Mucosa of stomach (tissue), 1 donor: ENCODE measurements around the gene USP25.

Experiments used
- H3K27me3 ChIP-seq: one replicate; pipeline ENCODE4 v1.7.0; 2013; ENCODE audit warnings: mild to moderate bottlenecking, low read length; ENCODE audit not compliant: control insufficient read depth, insufficient read depth
- H3K36me3 ChIP-seq: one replicate; pipeline ENCODE4 v1.7.0; 2013; ENCODE audit warnings: low read length; ENCODE audit not compliant: control insufficient read depth, insufficient read depth
- H3K4me1 ChIP-seq: one replicate; pipeline ENCODE4 v1.7.0; 2013; ENCODE audit warnings: mild to moderate bottlenecking, low read length; ENCODE audit not compliant: control insufficient read depth, insufficient read depth
- H3K4me3 ChIP-seq: one replicate; pipeline ENCODE4 v1.7.0; 2013; ENCODE audit warnings: low read length
- H3K9ac ChIP-seq: one replicate; pipeline ENCODE4 v1.7.0; 2013; ENCODE audit warnings: mild to moderate bottlenecking, low read length, moderate library complexity
- H3K9me3 ChIP-seq: one replicate; pipeline ENCODE4 v1.7.0; 2013; ENCODE audit warnings: mild to moderate bottlenecking, low read length, moderate library complexity; ENCODE audit not compliant: control insufficient read depth
- donor health status: Pancreatic carcinoma.

USP25 gene

DNA sequence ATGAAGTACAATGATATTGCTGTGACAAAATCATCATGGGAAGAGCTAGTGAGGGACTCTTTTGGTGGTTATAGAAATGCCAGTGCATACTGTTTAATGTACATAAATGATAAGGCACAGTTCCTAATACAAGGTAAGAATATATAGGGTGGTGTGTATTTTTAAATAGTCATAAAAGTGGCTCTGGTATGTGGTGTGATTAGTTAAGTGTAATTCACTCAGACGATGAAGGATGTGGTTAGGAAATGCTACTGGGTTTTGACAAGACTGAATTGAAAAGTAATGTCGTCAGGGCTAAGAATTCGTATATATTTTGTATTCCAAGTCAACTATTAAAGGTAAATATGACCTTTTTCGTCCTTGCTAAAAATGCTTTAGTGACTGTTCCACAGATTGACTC, 101.7 kb downstream of the USP25 start:
- Histone ChIP-seq H3K4me1 (no peaks in the 10 kb centered on the region), H3K27me3 (no peaks in the 10 kb centered on the region), H3K9me3 (no peaks in the 10 kb centered on the region), H3K9ac (no peak overlapping the region), H3K4me3 (no peak overlapping the region), H3K36me3 (no peaks in the 10 kb centered on the region)

DNA sequence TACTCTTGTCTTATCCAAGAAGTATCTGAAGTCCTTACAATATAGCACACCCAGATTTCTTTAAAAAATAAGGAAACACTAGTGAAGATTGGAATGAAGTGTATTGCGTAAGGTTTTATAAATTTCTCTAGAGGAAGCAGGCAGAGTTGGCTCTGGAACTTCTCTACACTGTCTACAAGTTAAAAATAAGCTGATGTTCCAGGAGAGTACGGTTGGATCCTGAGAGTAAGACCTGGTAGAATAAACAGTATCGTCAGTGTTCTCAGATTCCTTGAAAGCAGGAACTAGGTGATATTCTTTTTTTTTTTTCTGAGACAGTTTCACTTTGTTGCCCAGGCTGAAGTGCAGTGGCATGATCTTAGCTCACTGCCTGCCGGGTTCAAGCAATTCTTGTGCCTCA, 107.9 kb downstream of the USP25 start:
- no peak overlapping the region for H3K9ac ChIP-seq
- H3K9me3 ChIP-seq = no peaks in the 10 kb centered on the region
- no peaks in the 10 kb centered on the region for H3K4me1 ChIP-seq
- H3K36me3 ChIP-seq = no peaks in the 10 kb centered on the region
- H3K27me3 ChIP-seq = no peaks in the 10 kb centered on the region
- no peak overlapping the region for H3K4me3 ChIP-seq

DNA sequence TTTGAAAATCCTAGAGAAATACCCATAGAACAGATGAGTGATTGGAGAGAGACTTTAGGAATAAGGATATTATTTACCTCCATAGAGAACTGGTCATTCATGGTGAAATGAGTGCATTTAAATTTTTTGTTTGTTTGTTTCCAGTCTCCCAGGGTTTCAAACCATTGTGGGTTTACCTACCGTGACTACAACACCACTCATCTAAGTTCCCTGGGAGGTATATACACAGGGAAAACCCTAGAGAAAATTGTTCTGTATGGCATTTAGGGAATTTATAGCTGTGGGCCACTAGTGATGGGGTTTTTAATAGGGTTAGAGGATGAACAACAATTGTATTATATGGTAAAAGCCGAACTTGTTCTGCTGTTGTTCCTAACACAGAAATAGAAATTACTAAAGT, 109.2 kb downstream of the USP25 start:
- Histone ChIP-seq H3K9me3 (no peaks in the 10 kb centered on the region), H3K36me3 (no peaks in the 10 kb centered on the region), H3K4me1 (no peaks in the 10 kb centered on the region), H3K9ac (no peak overlapping the region), H3K27me3 (no peaks in the 10 kb centered on the region), H3K4me3 (no peak overlapping the region)

DNA sequence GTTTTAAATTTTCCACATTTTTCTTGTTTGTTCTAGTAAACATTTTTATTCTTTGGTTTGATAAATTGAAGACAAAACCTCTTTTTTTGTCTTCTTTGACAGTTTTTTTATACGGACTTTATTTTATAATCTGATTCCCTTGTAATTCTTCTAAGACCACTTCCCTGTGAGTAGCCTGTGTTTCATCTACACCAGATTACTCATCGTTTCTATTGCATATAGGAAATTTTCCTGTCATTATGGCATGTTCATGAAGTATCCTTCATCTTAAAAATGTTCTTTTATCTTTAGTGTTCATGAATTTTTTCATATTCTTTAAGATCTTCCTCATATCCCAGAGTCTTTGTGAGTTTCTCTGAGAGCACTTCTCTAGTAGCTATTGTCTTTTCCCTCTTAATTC, 109.8 kb downstream of the USP25 start:
- Histone ChIP-seq H3K9ac (no peak overlapping the region), H3K4me3 (no peak overlapping the region), H3K27me3 (no peaks in the 10 kb centered on the region), H3K4me1 (no peaks in the 10 kb centered on the region), H3K36me3 (no peaks in the 10 kb centered on the region), H3K9me3 (no peaks in the 10 kb centered on the region)

DNA sequence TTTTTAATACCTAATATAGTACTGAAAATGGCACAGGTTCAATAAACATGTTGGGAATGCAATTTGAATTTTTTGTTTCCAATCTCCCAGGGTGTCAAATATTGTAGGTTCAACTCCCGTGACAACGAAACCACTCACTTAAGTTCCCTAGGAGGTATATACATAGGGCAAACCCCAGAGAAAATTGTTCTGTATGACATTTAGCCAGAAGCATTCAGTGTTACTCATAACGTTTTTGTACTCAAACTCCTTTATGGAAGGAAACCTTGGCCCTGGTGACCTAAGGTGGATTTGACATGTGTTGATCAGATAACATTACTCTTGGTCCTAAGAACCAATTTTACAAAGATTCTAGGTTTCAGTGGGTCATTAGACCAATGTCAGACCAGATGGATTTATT, 110.6 kb downstream of the USP25 start:
- H3K4me3 ChIP-seq = no peak overlapping the region
- H3K27me3 ChIP-seq = no peaks in the 10 kb centered on the region
- H3K36me3 ChIP-seq = no peaks in the 10 kb centered on the region
- H3K9me3 ChIP-seq = no peaks in the 10 kb centered on the region
- no peak overlapping the region for H3K9ac ChIP-seq
- H3K4me1 ChIP-seq = no peaks in the 10 kb centered on the region

DNA sequence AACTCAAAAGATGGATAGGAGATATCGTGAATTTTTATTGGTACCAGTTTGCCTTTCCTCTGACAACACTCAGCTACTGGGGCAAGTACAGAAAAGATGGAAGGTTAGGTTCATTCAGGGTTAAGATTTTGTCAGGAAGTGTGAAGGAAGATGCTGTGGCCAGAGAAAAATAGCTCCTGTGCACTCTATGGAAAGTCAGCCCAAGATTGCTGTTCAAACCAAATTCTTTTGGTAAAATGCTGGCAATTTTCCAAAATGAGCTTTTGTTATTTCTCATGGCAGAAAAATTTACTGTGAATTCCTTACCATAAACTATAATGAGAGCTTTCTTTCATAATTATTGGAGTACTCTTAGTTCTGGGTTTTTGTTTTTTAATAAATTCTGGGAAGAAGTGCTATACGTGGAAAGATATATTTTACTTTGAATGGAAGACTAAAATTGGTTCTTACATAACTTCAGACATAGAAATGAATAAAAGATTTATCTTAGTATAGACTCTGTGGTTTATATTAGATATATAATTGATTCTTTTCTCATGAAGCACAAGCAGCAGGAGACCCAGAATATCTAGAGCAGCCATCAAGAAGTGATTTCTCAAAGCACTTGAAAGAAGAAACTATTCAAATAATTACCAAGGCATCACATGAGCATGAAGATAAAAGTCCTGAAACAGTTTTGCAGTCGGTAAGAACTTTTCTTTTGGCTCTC, 112.2 kb downstream of the USP25 start:
- H3K36me3 ChIP-seq = no peaks in the 10 kb centered on the region
- H3K4me3 ChIP-seq = no peak overlapping the region

DNA sequence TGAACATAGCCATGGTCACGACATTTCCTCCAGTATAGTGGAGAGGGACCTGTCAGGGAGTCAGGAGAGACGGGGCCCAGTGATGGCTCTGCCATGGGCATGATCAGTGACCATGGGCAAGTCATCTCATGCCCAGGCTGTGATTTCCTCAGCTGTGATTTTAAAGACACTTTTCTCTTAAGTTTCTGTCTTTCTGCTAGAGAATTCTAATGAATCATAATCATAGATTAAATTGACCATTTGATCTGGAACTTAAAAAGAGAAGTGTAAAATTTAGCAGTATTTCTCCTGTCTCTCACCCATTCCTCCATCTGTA, 112.7 kb downstream of the USP25 start:
- H3K9me3 ChIP-seq = no peaks in the 10 kb centered on the region
- H3K27me3 ChIP-seq = no peaks in the 10 kb centered on the region
- H3K4me3 ChIP-seq = no peak overlapping the region
- no peak overlapping the region for H3K9ac ChIP-seq
- no peaks in the 10 kb centered on the region for H3K4me1 ChIP-seq
- H3K36me3 ChIP-seq = no peaks in the 10 kb centered on the region

More for the DNA sequence above, 112.2 kb downstream of the USP25 start:
- no peak overlapping the region for H3K9ac ChIP-seq
- H3K9me3 ChIP-seq = no peaks in the 10 kb centered on the region
- H3K4me1 ChIP-seq = no peaks in the 10 kb centered on the region
- no peaks in the 10 kb centered on the region for H3K27me3 ChIP-seq

DNA sequence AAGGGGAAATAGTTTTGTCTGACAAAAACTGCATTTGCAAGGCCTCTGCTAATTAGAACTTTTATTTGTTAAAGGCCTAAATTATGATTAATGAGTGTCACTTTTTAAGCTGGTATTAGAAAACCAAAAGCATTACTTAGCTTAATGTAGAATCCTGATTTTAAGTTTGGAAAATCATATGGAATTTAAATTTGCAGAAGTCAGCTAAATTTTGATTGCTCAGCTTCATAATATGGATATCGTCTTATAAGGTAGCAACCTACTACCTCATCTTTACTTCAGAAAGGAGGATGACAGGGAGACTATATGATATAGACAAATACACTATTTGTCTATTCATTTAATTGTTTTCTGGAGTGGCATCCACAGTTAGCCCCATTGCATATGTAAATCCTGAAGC, 114.0 kb downstream of the USP25 start:
- H3K36me3 ChIP-seq = no peaks in the 10 kb centered on the region

DNA sequence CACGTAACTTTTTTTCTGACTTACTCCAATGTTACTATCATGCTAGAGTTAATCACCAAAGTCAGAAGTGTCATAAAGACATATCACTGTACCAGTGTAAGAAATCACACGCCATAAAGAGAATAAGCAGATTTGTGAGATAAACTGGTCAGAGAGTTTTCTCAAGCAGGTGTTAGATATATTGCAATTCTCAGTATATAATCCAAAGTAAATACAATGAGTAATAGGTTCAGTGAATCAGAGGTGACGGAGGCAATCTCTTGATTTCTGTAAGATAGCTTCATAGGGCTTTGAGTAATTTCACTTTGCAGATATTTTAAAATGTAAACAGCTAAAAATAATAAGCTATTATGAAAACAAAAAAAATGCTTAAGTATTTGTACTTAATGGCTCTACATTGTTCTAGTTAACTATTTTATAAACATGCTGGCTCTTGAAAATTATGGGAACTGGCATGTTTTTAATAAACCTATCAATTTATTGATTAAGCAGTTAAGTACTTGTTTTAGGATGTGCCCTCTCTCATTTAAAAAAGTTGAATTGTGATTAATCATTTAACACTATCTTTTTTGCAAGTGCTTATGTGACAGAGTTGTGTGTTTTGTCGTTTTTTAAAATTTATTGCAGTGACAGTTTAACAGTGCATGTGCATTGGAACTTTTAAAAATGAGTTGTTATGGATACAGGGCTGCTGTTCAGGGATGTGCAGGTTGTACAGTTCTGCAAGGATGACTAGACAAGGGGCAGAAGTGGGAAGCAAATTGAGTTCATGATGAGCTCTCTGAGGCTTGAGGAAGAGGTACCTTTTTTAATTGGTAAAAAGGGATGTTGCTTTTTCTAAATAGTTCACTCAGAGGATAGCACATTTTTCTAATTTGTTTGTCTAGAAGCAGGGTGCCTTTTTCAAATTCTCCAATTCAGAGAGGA, 119.1 kb downstream of the USP25 start:
- H3K36me3 ChIP-seq = no peaks in the 10 kb centered on the region
- no peaks in the 10 kb centered on the region for H3K9me3 ChIP-seq
- no peak overlapping the region for H3K9ac ChIP-seq
- no peak overlapping the region for H3K4me3 ChIP-seq
- H3K4me1 ChIP-seq = no peaks in the 10 kb centered on the region
- no peaks in the 10 kb centered on the region for H3K27me3 ChIP-seq

More for the DNA sequence above, 114.0 kb downstream of the USP25 start:
- Histone ChIP-seq H3K9ac (no peak overlapping the region), H3K4me1 (no peaks in the 10 kb centered on the region), H3K27me3 (no peaks in the 10 kb centered on the region), H3K4me3 (no peak overlapping the region), H3K9me3 (no peaks in the 10 kb centered on the region)

DNA sequence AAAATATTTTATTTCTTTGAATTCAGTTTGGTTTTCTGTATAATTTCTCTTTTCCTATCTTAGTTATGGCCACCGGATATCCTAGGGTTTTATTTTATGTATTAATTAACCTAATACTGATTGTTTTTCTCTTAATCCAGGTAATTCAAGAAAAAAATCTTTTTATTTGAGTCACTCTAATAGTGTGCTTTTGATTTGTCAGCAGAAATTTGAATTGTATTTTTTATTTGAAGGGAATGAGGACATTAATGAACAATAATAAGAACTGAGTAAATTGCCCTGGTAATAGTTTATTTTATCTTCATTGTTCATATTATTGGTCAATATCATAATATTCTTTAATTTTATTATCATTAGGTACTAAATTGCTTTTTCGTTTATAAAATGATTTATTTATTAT, 120.1 kb downstream of the USP25 start:
- Histone ChIP-seq H3K4me1 (no peaks in the 10 kb centered on the region), H3K27me3 (no peaks in the 10 kb centered on the region), H3K9me3 (no peaks in the 10 kb centered on the region), H3K36me3 (no peaks in the 10 kb centered on the region), H3K9ac (no peak overlapping the region), H3K4me3 (no peak overlapping the region)

DNA sequence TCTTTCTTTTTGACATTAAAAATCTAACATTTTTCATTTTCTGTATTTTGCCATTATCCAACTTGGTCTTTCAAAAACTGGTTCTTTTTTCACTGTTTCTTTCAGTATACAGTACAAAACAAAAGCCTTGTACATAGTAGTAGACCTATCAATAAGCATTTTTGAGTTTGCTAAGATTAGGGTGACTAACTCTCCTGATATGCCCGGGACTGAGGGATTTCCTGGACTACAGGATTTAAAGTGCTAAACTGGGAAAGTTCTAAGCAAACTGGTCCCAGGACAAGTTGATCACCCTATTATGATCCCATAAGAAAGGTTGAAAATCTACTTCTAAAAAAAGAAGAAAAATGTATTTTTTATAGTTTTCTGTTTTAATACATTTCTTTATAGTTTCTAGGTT, 120.9 kb downstream of the USP25 start:
- Histone ChIP-seq H3K9ac (no peak overlapping the region), H3K36me3 (no peaks in the 10 kb centered on the region), H3K4me3 (no peak overlapping the region), H3K4me1 (no peaks in the 10 kb centered on the region), H3K27me3 (no peaks in the 10 kb centered on the region), H3K9me3 (no peaks in the 10 kb centered on the region)

DNA sequence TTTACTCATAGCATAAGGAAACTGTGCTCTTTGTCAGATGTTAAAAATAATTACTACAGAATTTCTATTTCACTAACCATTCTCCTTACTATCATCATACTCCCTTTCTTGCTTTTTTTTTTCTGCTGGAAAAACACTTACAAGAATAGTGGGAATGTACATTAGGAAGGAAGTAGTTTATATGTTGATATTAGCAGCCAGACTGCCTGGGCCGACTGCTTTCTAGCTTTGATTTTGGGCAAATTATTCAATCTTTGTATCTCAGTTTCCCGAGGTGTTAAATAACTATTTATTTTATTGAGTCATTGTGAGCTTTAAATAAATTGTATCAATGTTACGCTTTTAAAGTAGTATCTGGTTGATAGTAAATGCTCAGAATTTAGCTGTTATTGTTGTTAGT, 122.4 kb downstream of the USP25 start:
- H3K4me3 ChIP-seq = no peak overlapping the region
- H3K36me3 ChIP-seq = no peaks in the 10 kb centered on the region
- no peaks in the 10 kb centered on the region for H3K27me3 ChIP-seq
- no peaks in the 10 kb centered on the region for H3K4me1 ChIP-seq
- no peaks in the 10 kb centered on the region for H3K9me3 ChIP-seq
- H3K9ac ChIP-seq = no peak overlapping the region
